GM23338 (cell line): ENCODE data around the gene GPR171.

Experiments
- CREB1 ChIP-seq: fragments of 250-450 bp; sonication (Bioruptor Pico); IDR thresholded peaks from 2 replicates; pipeline ENCODE4 v1.5.0; 2020; ENCODE audit warnings: low read depth, mild to moderate bottlenecking, moderate library complexity
- CTCF ChIP-seq, 2 experiments: fragments of 200-600 bp in 1 of 2; sonication (generic) in 1 of 2; conservative IDR thresholded peaks; 2 replicates each; pipeline versions ENCODE4 v1.5.1 to v1.6.1; 2016 to 2017; ENCODE audit warnings: antibody characterized with exemption in 2 of 2, low read depth in 2 of 2, mild to moderate bottlenecking in 2 of 2, moderate library complexity in 1 of 2
- EZH2 ChIP-seq: fragments of 200-600 bp; sonication (generic); IDR thresholded peaks from one replicate; pipeline ENCODE4 v1.8.0; 2017; ENCODE audit warnings: antibody characterized with exemption, mild to moderate bottlenecking, low read depth; ENCODE audit not compliant: unreplicated experiment
- EZH2phosphoT487 ChIP-seq: fragments of 200-600 bp; sonication (generic); IDR thresholded peaks from one replicate; pipeline ENCODE4 v1.8.1; 2018; ENCODE audit warnings: antibody characterized with exemption; ENCODE audit not compliant: unreplicated experiment
- JUNB ChIP-seq: IDR thresholded peaks from one replicate; pipeline ENCODE4 v1.6.1; 2016; ENCODE audit warnings: antibody characterized with exemption; ENCODE audit not compliant: unreplicated experiment
- NANOG ChIP-seq: IDR thresholded peaks from 2 replicates; pipeline ENCODE4 v1.6.1; 2016; ENCODE audit warnings: antibody characterized with exemption, borderline replicate concordance
- POLR2AphosphoS5 ChIP-seq: IDR thresholded peaks from 2 replicates; pipeline ENCODE4 v1.6.1; 2016; ENCODE audit warnings: antibody characterized with exemption, low read depth
- REST ChIP-seq: IDR thresholded peaks from one replicate; pipeline ENCODE4 v1.6.1; 2018; ENCODE audit warnings: antibody characterized with exemption; ENCODE audit not compliant: unreplicated experiment
- STAT1 ChIP-seq: IDR thresholded peaks from one replicate; pipeline ENCODE4 v1.6.1; 2016; ENCODE audit warnings: antibody characterized with exemption; ENCODE audit not compliant: unreplicated experiment
- ZNF114 ChIP-seq: fragments of 250-450 bp; sonication (Bioruptor Pico); IDR thresholded peaks from 2 replicates; pipeline ENCODE4 v1.5.0; 2020; ENCODE audit warnings: mild to moderate bottlenecking, moderate library complexity
- ZNF331 ChIP-seq: fragments of 250-450 bp; sonication (Bioruptor Pico); IDR thresholded peaks from 2 replicates; pipeline ENCODE4 v1.5.0; 2020; ENCODE audit warnings: low read depth, mild to moderate bottlenecking, moderate library complexity

GRCh38 chr3:151196434-151196833, 6.6 kb downstream of the GPR171 start:
- TF ChIP-seq CTCF (conservative IDR thresholded peaks at IDR 0.05; ENCODE audit: low read depth in 2 of 2) (no peak), REST (no peak), NANOG (no peak), EZH2 (no peak), POLR2AphosphoS5 (no peak), ZNF114 (CRISPR knock-in tag) (no peak), EZH2phosphoT487 (no peak), CREB1 (CRISPR knock-in tag) (no peak), JUNB (no peak), ZNF331 (CRISPR knock-in tag) (no peak), STAT1 (no peak)
